ENCODE results near the gene PATZ1.

Gene PATZ1

GRCh38 chr22:31305194-31305593, 41.0 kb downstream of the PATZ1 start:
- no peak overlapping the region for H3K4me3 ChIP-seq (ENCODE audit: low read depth, low read length)
- POLR2A ChIA-PET = interaction anchor here (0.6 kb wide), 1 partner anchor 116 kb away, joined by 3 read pairs; no protein-coding TSS in a partner anchor
- no peak for TF ChIP-seq CTCF (IDR thresholded peaks at IDR 0.05; ENCODE audit: insufficient read depth, low read length, missing control alignments)
- DNase-seq (ENCODE audit: low read depth, low spot score) = no peak
- CTCF ChIA-PET = no interaction called here

GRCh38 chr22:31302537-31302936, 43.6 kb downstream of the PATZ1 start:
- ChIA-PET POLR2A (no interaction called here), CTCF (interaction anchor here (0.7 to 16.7 kb wide), 4 partner anchors 10 to 30 kb away, joined by 3 to 262 read pairs (median 10); partner anchors contain the start of gene PIK3IP1)
- DNase-seq (ENCODE audit: low read depth, low spot score) = no peak
- no peak overlapping the region for H3K4me3 ChIP-seq (ENCODE audit: low read depth, low read length)
- TF ChIP-seq CTCF (IDR thresholded peaks at IDR 0.05; ENCODE audit: insufficient read depth, low read length, missing control alignments) = no peak

DNA sequence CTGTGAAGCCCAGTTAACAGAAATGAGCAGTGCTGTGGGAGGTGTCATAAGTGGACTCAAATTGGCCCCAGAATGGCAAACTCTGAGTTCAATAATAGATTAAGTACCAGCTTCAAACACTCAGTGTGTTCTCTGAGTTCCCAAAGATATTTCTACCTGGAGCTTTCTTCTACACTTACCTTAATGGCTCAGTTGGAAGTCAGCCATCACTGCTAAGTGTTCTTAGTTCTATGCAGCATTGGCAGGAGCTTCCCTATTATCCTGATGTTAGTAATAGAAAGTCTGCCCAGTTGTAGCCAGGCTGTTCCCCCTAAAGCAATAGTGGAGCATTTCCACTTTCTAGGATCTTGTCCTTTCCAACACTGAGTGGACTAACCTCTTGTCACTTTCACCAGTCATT, 44.1 kb downstream of the PATZ1 start:
- POLR2A ChIA-PET = no interaction called here

GRCh38 chr22:31300896-31301295, 45.2 kb downstream of the PATZ1 start:
- DNase-seq (ENCODE audit: low read depth, low spot score) = no peak
- ChIA-PET POLR2A (no interaction called here), CTCF (interaction anchor here (0.9 to 16.7 kb wide), 5 partner anchors 10 to 89 kb away, joined by 3 to 262 read pairs (median 4); no protein-coding TSS in a partner anchor)
- H3K4me3 ChIP-seq (ENCODE audit: low read depth, low read length) = no peak overlapping the region
- no peak for TF ChIP-seq CTCF (IDR thresholded peaks at IDR 0.05; ENCODE audit: insufficient read depth, low read length, missing control alignments)

More for the DNA sequence above, 44.1 kb downstream of the PATZ1 start:
- CTCF ChIA-PET = interaction anchor here (0.7 to 16.7 kb wide), 4 partner anchors 10 to 29 kb away, joined by 3 to 262 read pairs (median 10); partner anchors contain the start of gene PIK3IP1
- H3K4me3 ChIP-seq (ENCODE audit: low read depth, low read length) = no peak overlapping the region
- DNase-seq (ENCODE audit: low read depth, low spot score) = no peak
- no peak for TF ChIP-seq CTCF (IDR thresholded peaks at IDR 0.05; ENCODE audit: insufficient read depth, low read length, missing control alignments)

DNA sequence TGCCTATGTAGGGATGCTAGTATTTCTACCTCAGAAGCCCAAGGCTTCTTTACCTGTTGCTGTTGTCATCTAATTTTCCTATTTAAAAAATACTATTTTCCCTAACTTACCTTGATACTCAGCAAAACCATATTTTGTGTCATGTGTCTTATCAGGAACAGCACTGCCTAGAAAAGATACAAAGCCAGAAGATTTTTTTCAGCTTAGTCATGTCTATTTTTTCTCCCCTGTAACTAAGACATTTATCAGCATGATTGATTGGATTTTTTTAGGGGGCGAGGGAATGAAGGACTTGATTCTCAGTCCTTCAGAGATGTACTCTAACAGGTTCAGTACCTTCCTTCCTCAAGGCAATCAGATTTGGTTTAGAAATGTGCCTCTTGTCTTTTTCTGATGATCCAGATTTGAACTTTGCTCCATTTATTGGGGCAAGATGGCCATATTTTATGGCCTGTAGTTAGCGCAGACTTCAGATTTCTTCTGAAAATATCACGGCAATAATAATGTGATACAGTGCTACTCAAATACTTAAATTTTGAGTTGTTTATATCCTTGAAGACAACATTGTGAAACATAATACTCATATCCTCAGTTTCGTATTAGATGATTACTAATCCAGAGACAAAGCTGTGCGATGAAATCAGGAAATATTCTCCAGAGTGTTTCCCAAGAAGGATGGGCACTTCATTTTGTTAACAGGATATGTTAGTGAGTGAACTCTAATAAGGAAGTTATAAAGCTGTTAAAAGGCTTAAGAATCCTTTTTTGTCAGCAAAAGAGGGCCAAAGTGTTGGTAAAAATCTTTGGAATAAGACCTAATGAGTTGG, 50.1 kb downstream of the PATZ1 start:
- POLR2A ChIA-PET = no interaction called here
- DNase-seq (ENCODE audit: low read depth, low spot score) = no peak
- no peak overlapping the region for H3K4me3 ChIP-seq (ENCODE audit: low read depth, low read length)
- TF ChIP-seq CTCF (IDR thresholded peaks at IDR 0.05; ENCODE audit: insufficient read depth, low read length, missing control alignments) = no peak
- CTCF ChIA-PET = interaction anchor here (1.1 to 16.7 kb wide), 7 partner anchors 8 to 134 kb away, joined by 3 to 262 read pairs (median 4); no protein-coding TSS in a partner anchor

GRCh38 chr22:31295360-31295759, 50.8 kb downstream of the PATZ1 start:
- POLR2A ChIA-PET = no interaction called here
- no peak overlapping the region for H3K4me3 ChIP-seq (ENCODE audit: low read depth, low read length)
- CTCF ChIA-PET = interaction anchor here (1.1 to 16.7 kb wide), 4 partner anchors 8 to 23 kb away, joined by 3 to 262 read pairs (median 13); no protein-coding TSS in a partner anchor
- no peak for TF ChIP-seq CTCF (IDR thresholded peaks at IDR 0.05; ENCODE audit: insufficient read depth, low read length, missing control alignments)
- no peak for DNase-seq (ENCODE audit: low read depth, low spot score)
